ENCODE measurements around the gene RNF44. TPM values are rescaled to one million over a fixed set of nuclear protein-coding genes. Genes with fewer than 3 reads are reported as not detected.

RNF44 gene
- total RNA-seq, 2 experiments from 2014 or later = 61.2 to 164 TPM

- H3K79me2 ChIP-seq (ENCODE audit: insufficient read depth, low read depth, low read length) = no peaks in the 10 kb centered on the region
- ChIA-PET POLR2A (interaction anchor here (0.8 kb wide), 1 partner anchor 18 kb away, joined by 3 read pairs; no protein-coding TSS in a partner anchor), CTCF (ENCODE audit: unreplicated experiment) (no interaction called here)
- H3K4me2 ChIP-seq (ENCODE audit: low read length) = no peak overlapping the region
- DNase-seq (ENCODE audit: low spot score) = no peak
- no peaks in the 10 kb centered on the region for H3K9me3 ChIP-seq (ENCODE audit: low read length)
- BruUV-seq (replicated peaks) = no TSS peak
- no peaks in the 10 kb centered on the region for H3K4me1 ChIP-seq (ENCODE audit: insufficient read depth, low read length, poor library complexity, severe bottlenecking)
- TF ChIP-seq CTCF (conservative IDR thresholded peaks at IDR 0.05; ENCODE audit: low read length) = no peak
- no peak for TF ChIP-seq EZH2phosphoT487 (IDR thresholded peaks at IDR 0.05; ENCODE audit: borderline replicate concordance, low read depth, low read length)
- no peaks in the 10 kb centered on the region for H4K20me1 ChIP-seq (ENCODE audit: insufficient read depth, low read length)
- no peak overlapping the region for H3K27ac ChIP-seq (ENCODE audit: low read depth, low read length, poor library complexity, severe bottlenecking)
- no peak overlapping the region for H2AFZ ChIP-seq (ENCODE audit: low read length)
- H3K36me3 ChIP-seq (ENCODE audit: insufficient read depth, low read length) = peaks cover 95% of the 10 kb centered on the region
- H3K4me3 ChIP-seq (ENCODE audit: low read depth, low read length, poor library complexity, severe bottlenecking) = no peak overlapping the region
- intact Hi-C loops (cut with micrococcal nuclease; ENCODE audit: unreplicated experiment) = no loop called here
- no peaks in the 10 kb centered on the region for H3K9me2 ChIP-seq (ENCODE audit: insufficient read depth, low read length)
These were observed 44.8 kb downstream of the RNF44 start for GRCh38 chr5:176492431-176492830.

GRCh38 chr5:176491901-176492300 is 45.3 kb downstream of the RNF44 start:
- Histone ChIP-seq H3K4me2 (ENCODE audit: low read length) (no peak overlapping the region), H2AFZ (ENCODE audit: low read length) (no peak overlapping the region), H3K4me3 (ENCODE audit: low read depth, low read length, poor library complexity, severe bottlenecking) (no peak overlapping the region), H3K27ac (ENCODE audit: low read depth, low read length, poor library complexity, severe bottlenecking) (no peak overlapping the region), H3K36me3 (ENCODE audit: insufficient read depth, low read length) (peaks cover 95% of the 10 kb centered on the region), H4K20me1 (ENCODE audit: insufficient read depth, low read length) (no peaks in the 10 kb centered on the region), H3K9me2 (ENCODE audit: insufficient read depth, low read length) (no peaks in the 10 kb centered on the region), H3K79me2 (ENCODE audit: insufficient read depth, low read depth, low read length) (no peaks in the 10 kb centered on the region), H3K4me1 (ENCODE audit: insufficient read depth, low read length, poor library complexity, severe bottlenecking) (no peaks in the 10 kb centered on the region), H3K9me3 (ENCODE audit: low read length) (no peaks in the 10 kb centered on the region)
- CTCF ChIA-PET (ENCODE audit: unreplicated experiment) = no interaction called here
- BruUV-seq (replicated peaks) = no TSS peak
- POLR2A ChIA-PET = no interaction called here
- intact Hi-C loops (cut with micrococcal nuclease; ENCODE audit: unreplicated experiment) = no loop called here
- DNase-seq (ENCODE audit: low spot score) = no peak
- TF ChIP-seq CTCF (conservative IDR thresholded peaks at IDR 0.05; ENCODE audit: low read length) = no peak
- no peak for TF ChIP-seq EZH2phosphoT487 (IDR thresholded peaks at IDR 0.05; ENCODE audit: borderline replicate concordance, low read depth, low read length)

DNA sequence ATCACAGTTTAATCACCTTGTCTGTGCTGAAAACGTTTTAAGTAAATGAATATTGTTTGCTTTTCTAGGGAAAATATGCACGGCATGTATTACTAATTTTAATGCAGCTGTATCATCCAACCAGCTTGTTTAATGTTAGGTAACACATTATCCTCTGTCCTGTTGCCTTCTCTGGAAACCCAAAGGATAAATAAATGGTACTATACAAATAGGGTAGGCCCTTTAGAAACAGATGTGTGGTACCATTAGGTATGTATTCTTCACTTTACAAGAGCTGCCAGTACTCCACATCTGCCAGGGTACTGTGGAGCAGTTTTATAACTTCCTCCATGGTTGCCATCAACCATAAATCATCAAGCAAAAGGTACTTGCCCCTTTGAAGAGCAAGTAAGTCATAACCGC is 46.1 kb downstream of the RNF44 start:
- H3K27ac ChIP-seq (ENCODE audit: low read depth, low read length, poor library complexity, severe bottlenecking) = no peak overlapping the region
- no peak overlapping the region for H3K4me3 ChIP-seq (ENCODE audit: low read depth, low read length, poor library complexity, severe bottlenecking)
- no peak overlapping the region for H3K4me2 ChIP-seq (ENCODE audit: low read length)
- H2AFZ ChIP-seq (ENCODE audit: low read length) = no peak overlapping the region
- no peak for DNase-seq (ENCODE audit: low spot score)
- H3K9me2 ChIP-seq (ENCODE audit: insufficient read depth, low read length) = no peaks in the 10 kb centered on the region
- H3K4me1 ChIP-seq (ENCODE audit: insufficient read depth, low read length, poor library complexity, severe bottlenecking) = no peaks in the 10 kb centered on the region
- no peaks in the 10 kb centered on the region for H3K79me2 ChIP-seq (ENCODE audit: insufficient read depth, low read depth, low read length)
- no peaks in the 10 kb centered on the region for H3K9me3 ChIP-seq (ENCODE audit: low read length)
- BruUV-seq (replicated peaks) = no TSS peak
- H4K20me1 ChIP-seq (ENCODE audit: insufficient read depth, low read length) = no peaks in the 10 kb centered on the region
- ChIA-PET POLR2A (interaction anchor here (1.3 kb wide), 1 partner anchor 13 kb away, joined by 3 read pairs; no protein-coding TSS in a partner anchor), CTCF (ENCODE audit: unreplicated experiment) (no interaction called here)
- TF ChIP-seq EZH2phosphoT487 (IDR thresholded peaks at IDR 0.05; ENCODE audit: borderline replicate concordance, low read depth, low read length) = no peak
- TF ChIP-seq CTCF (conservative IDR thresholded peaks at IDR 0.05; ENCODE audit: low read length) = no peak
- H3K36me3 ChIP-seq (ENCODE audit: insufficient read depth, low read length) = peaks cover 95% of the 10 kb centered on the region
- intact Hi-C loops (cut with micrococcal nuclease; ENCODE audit: unreplicated experiment) = no loop called here
